Gastroesophageal sphincter (tissue), 4 donors: Measurements from ENCODE around the gene MSMP. TPM values are rescaled to one million over a fixed set of nuclear protein-coding genes. Genes with fewer than 3 reads are reported as not detected.

Experiments used
- ATAC-seq: fragments of 150-250 bp; one replicate; pipeline ENCODE4 v1.9.1; 2016; ENCODE audit warnings: mild to moderate bottlenecking, moderate library complexity
- H3K27ac ChIP-seq, 4 donors: fragments of 200-600 bp; sonication (generic) in 3 of 4; 1 replicate in 3 of 4; 2 replicates in 1 of 4; pipeline ENCODE4 v1.5.1; 2016 to 2019
- H3K27me3 ChIP-seq: fragments of 200-600 bp; sonication (generic); one replicate; pipeline ENCODE4 v1.5.1; 2019
- H3K36me3 ChIP-seq, 2 donors: fragments of 200-600 bp; sonication (generic); one replicate each; pipeline ENCODE4 v1.5.1; 2019; ENCODE audit warnings: control low read depth in 1 of 2
- H3K4me1 ChIP-seq, 3 donors: fragments of 200-600 bp; sonication (generic); 1 replicate in 2 of 3; 2 replicates in 1 of 3; pipeline ENCODE4 v1.5.1; 2016 to 2019; ENCODE audit warnings: control low read depth in 2 of 3
- H3K4me3 ChIP-seq, 2 donors: fragments of 200-600 bp; sonication (generic); one replicate each; pipeline ENCODE4 v1.5.1; 2019; ENCODE audit warnings: mild to moderate bottlenecking in 1 of 2, moderate library complexity in 1 of 2
- H3K9me3 ChIP-seq, 3 donors: fragments of 200-600 bp; sonication (generic); one replicate each; pipeline ENCODE4 v1.5.1; 2017 to 2019; ENCODE audit warnings: control low read depth in 2 of 3
- EP300 ChIP-seq: sonication (generic); formaldehyde crosslinking; IDR thresholded peaks from one replicate; pipeline ENCODE4 v1.6.1; 2017; ENCODE audit warnings: antibody characterized with exemption, mild to moderate bottlenecking
- POLR2A ChIP-seq, 2 donors: fragments of 450-650 bp; IDR thresholded peaks; one replicate each; pipeline ENCODE4 v1.6.1; 2017; ENCODE audit warnings: antibody characterized with exemption in 2 of 2, mild to moderate bottlenecking in 2 of 2, moderate library complexity in 1 of 2
- POLR2AphosphoS5 ChIP-seq: sonication (generic); formaldehyde crosslinking; IDR thresholded peaks from one replicate; pipeline ENCODE4 v1.6.1; 2017; ENCODE audit warnings: antibody characterized with exemption
- WGBS, 2 donors: methylation state at CpG; one replicate each; pipeline ENCODE4 v1.1.5; 2018; ENCODE audit warnings: low coverage in 1 of 2; 5-methylcytosine and 5-hydroxymethylcytosine counted together
- total RNA-seq, 4 donors: library from RNA; depleted of rRNA; stranded (reverse); fragments of >200 nt; gene quantifications; one replicate each; pipeline ENCODE4 v1.1.0, GENCODE V29; 2016
- TF ChIP-seq, protein P1 (sequence below), 4 experiments: fragments of 200-600 bp in 2 of 4; fragments of 450-650 bp in 2 of 4; sonication (generic) in 1 of 4; IDR thresholded peaks; one replicate each; pipeline ENCODE4 v1.5.1; 2017 to 2019; ENCODE audit warnings: antibody characterized with exemption in 4 of 4, mild to moderate bottlenecking in 2 of 4, moderate library complexity in 2 of 4

MSMP gene
- total RNA-seq, 4 donors from 2014 or later: 2.0 TPM; not detected in 3

DNA sequence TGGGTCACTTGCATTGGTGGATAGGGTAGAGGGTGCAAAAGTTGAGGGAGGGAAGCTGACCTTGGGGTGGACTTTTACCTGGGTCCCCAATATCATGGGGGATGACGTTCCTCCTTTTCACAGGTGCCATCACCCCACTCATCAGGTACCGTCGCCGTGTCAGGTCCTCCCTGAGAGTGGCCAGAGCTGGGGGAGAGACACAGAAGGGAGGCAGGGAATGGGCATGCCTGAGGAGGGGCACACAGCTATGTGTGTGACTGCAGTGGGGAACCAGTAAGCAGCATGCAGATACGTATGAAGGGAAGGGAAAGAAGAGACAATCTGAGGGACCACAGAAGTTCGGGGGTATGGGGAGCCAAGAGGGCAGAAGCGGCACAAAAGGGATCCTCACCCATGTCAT lies 15.2 kb downstream of the MSMP start:
- Histone ChIP-seq H3K27ac (peak overlapping the region in 2 of 4 donors; percentile 8 to 45), H3K4me3 (no peak overlapping the region), H3K27me3 (no peaks in the 10 kb centered on the region), H3K4me1 (peaks cover 0 to 37% (median 0%) of the 10 kb centered on the region in 3 donors), H3K9me3 (no peaks in the 10 kb centered on the region), H3K36me3 (peaks cover 0 to 100% of the 10 kb centered on the region in 2 donors)
- WGBS, 2 donors: 74 to 83% methylated on average over 3 to 4 of the region's 7 CpGs
- TF ChIP-seq POLR2A (IDR thresholded peaks at IDR 0.05) (no peak), EP300 (no peak), POLR2AphosphoS5 (no peak)
- TF ChIP-seq, protein P1, sequence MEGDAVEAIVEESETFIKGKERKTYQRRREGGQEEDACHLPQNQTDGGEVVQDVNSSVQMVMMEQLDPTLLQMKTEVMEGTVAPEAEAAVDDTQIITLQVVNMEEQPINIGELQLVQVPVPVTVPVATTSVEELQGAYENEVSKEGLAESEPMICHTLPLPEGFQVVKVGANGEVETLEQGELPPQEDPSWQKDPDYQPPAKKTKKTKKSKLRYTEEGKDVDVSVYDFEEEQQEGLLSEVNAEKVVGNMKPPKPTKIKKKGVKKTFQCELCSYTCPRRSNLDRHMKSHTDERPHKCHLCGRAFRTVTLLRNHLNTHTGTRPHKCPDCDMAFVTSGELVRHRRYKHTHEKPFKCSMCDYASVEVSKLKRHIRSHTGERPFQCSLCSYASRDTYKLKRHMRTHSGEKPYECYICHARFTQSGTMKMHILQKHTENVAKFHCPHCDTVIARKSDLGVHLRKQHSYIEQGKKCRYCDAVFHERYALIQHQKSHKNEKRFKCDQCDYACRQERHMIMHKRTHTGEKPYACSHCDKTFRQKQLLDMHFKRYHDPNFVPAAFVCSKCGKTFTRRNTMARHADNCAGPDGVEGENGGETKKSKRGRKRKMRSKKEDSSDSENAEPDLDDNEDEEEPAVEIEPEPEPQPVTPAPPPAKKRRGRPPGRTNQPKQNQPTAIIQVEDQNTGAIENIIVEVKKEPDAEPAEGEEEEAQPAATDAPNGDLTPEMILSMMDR (IDR thresholded peaks at IDR 0.05): no peak
- no peak for ATAC-seq

GRCh38 chr9:35738186-35738585 lies 15.9 kb downstream of the MSMP start:
- Histone ChIP-seq H3K4me3 (no peak overlapping the region), H3K27me3 (no peaks in the 10 kb centered on the region), H3K9me3 (no peaks in the 10 kb centered on the region), H3K27ac (no peak overlapping the region), H3K4me1 (peaks cover 0 to 37% (median 5%) of the 10 kb centered on the region in 3 donors), H3K36me3 (peaks cover 0 to 94% of the 10 kb centered on the region in 2 donors)
- no peak for ATAC-seq
- TF ChIP-seq, protein P1 (IDR thresholded peaks at IDR 0.05): no peak
- TF ChIP-seq POLR2AphosphoS5 (no peak), POLR2A (IDR thresholded peaks at IDR 0.05) (no peak)
- 65% methylated on average over 2 of the region's 4 CpGs; no CpG with 5 or more reads in 1 of the 2 donors for WGBS, 2 donors

- Histone ChIP-seq H3K27me3 (no peaks in the 10 kb centered on the region), H3K27ac (peak overlapping the region in 1 of 4 donors; percentile 59), H3K4me3 (no peak overlapping the region), H3K9me3 (no peaks in the 10 kb centered on the region), H3K36me3 (peaks cover 0 to 84% of the 10 kb centered on the region in 2 donors), H3K4me1 (peaks cover 0 to 34% (median 8%) of the 10 kb centered on the region in 3 donors)
- WGBS, 2 donors: 14 to 17% methylated on average over 1 of the region's 7 CpGs
- ATAC-seq: no peak
- TF ChIP-seq EP300 (no peak), POLR2AphosphoS5 (no peak), POLR2A (IDR thresholded peaks at IDR 0.05) (no peak)
- TF ChIP-seq, protein P1 (IDR thresholded peaks at IDR 0.05): no peak
Measured at GRCh38 chr9:35737143-35737542, 16.9 kb downstream of the MSMP start.

- peak overlapping the region in 3 of 4 donors; percentile 45 to 98 (median 59) for H3K27ac ChIP-seq
- no peak overlapping the region for H3K4me3 ChIP-seq
- H3K4me1 ChIP-seq: peaks cover 0 to 35% (median 8%) of the 10 kb centered on the region in 3 donors
- no peaks in the 10 kb centered on the region for H3K27me3 ChIP-seq
- TF ChIP-seq, protein P1 (IDR thresholded peaks at IDR 0.05): peak in 3 of 4 experiments; percentile 73 to 83 (median 82)
- TF ChIP-seq EP300 (no peak), POLR2A (IDR thresholded peaks at IDR 0.05) (no peak), POLR2AphosphoS5 (no peak)
- no peaks in the 10 kb centered on the region for H3K9me3 ChIP-seq
- ATAC-seq: no peak
- WGBS, 2 donors: 0% methylated on average over 2 of the region's 5 CpGs; no CpG with 5 or more reads in 1 of the 2 donors
- H3K36me3 ChIP-seq: peaks cover 0 to 74% of the 10 kb centered on the region in 2 donors
Measured at GRCh38 chr9:35736201-35736633, 17.9 kb downstream of the MSMP start.

DNA sequence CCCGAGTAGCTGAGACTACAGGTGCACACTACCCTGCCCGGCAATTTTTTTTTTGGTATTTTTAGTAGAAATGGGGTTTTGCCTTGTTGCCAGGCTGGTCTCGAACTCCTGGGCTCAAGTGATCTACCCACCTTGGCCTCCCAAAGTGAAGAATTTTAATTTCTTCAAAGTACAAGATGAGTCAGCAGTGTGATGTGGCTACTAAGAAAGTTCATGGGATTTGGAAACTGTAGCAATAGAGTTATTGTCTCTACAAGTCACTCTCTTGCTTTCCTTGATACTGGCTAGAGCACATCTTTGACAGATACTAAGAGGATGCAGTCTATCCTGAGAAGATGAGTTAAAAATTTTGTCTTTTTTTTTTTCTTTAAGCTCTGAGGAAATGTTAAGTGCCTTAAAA lies 20.0 kb downstream of the MSMP start:
- 94% methylated on average over 2 of the region's 3 CpGs; no CpG with 5 or more reads in 1 of the 2 donors for WGBS, 2 donors
- Histone ChIP-seq H3K27ac (peak overlapping the region in 3 of 4 donors; percentile 97 to 100 (median 98)), H3K4me1 (peaks cover 0 to 56% (median 18%) of the 10 kb centered on the region in 3 donors)

More for the DNA sequence above, 20.0 kb downstream of the MSMP start:
- no peaks in the 10 kb centered on the region for H3K9me3 ChIP-seq
- ATAC-seq: no peak
- H3K36me3 ChIP-seq: peaks cover 0 to 53% of the 10 kb centered on the region in 2 donors
- no peak for TF ChIP-seq POLR2AphosphoS5
- no peaks in the 10 kb centered on the region for H3K27me3 ChIP-seq
- no peak overlapping the region for H3K4me3 ChIP-seq
